ENCODE data around the gene MFGE8.

The MFGE8 gene

DNA sequence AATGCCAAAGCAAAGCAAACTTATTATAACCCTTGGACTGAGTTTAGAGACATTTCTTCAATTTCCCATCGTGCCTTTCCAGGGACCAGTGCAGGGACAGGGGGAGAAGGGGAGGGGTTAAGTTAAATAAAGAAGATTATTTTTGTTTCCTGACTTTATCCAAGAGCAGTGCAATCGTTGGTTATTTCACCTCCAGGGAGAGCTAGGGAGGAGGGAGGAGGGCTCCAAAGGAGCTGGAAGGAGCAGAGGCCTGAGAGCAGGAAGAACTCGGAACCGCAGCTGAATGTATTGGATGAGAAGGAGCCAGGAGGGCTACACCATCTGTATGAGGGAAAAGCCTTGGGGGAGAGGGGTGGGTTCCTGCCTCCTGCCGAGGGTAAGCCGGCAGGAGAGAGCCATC lies 38.5 kb downstream of the MFGE8 start:
- H3K79me2 ChIP-seq, result no peaks in the 10 kb centered on the region
- no peak overlapping the region for H3K4me3 ChIP-seq (ENCODE audit: low read depth, low read length)
- no peak overlapping the region for H3K9ac ChIP-seq
- H3K4me1 ChIP-seq, result no peaks in the 10 kb centered on the region
- TF ChIP-seq, protein P1, sequence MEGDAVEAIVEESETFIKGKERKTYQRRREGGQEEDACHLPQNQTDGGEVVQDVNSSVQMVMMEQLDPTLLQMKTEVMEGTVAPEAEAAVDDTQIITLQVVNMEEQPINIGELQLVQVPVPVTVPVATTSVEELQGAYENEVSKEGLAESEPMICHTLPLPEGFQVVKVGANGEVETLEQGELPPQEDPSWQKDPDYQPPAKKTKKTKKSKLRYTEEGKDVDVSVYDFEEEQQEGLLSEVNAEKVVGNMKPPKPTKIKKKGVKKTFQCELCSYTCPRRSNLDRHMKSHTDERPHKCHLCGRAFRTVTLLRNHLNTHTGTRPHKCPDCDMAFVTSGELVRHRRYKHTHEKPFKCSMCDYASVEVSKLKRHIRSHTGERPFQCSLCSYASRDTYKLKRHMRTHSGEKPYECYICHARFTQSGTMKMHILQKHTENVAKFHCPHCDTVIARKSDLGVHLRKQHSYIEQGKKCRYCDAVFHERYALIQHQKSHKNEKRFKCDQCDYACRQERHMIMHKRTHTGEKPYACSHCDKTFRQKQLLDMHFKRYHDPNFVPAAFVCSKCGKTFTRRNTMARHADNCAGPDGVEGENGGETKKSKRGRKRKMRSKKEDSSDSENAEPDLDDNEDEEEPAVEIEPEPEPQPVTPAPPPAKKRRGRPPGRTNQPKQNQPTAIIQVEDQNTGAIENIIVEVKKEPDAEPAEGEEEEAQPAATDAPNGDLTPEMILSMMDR (IDR thresholded peaks at IDR 0.05), result no peak
- no peaks in the 10 kb centered on the region for H3K27me3 ChIP-seq (ENCODE audit: control insufficient read depth, insufficient read depth, low read length)
- H3K36me3 ChIP-seq (ENCODE audit: control insufficient read depth, insufficient read depth, low read length), result no peaks in the 10 kb centered on the region
- no peak overlapping the region for H2AFZ ChIP-seq
- H3K27ac ChIP-seq, result no peak overlapping the region
- no peak overlapping the region for H3K4me2 ChIP-seq (ENCODE audit: low read length)
- no peaks in the 10 kb centered on the region for H3K9me3 ChIP-seq (ENCODE audit: control insufficient read depth, low read length)

DNA sequence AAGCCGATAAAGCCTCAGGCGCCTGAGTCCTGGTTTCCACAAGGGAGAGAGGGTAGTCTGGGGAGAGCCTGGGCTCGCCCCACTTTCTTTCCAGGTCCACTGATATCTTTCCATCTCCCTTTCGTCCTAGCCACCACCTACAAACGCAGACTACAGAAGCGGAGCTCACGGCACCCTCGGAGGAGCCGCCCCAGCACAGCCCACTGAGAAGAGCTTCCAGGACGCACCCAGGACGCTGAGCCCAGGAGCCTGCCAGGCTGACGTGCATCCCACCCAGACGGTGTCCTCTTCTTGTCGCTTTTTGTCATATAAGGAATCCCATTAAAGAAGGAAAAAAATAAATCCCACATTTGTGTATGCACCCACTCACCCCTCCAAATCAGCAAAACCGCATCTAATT lies 38.9 kb downstream of the MFGE8 start:
- no peaks in the 10 kb centered on the region for H3K36me3 ChIP-seq (ENCODE audit: control insufficient read depth, insufficient read depth, low read length)
- H3K9me3 ChIP-seq (ENCODE audit: control insufficient read depth, low read length), result no peaks in the 10 kb centered on the region
- TF ChIP-seq, protein P1 (IDR thresholded peaks at IDR 0.05), result no peak
- H2AFZ ChIP-seq, result no peak overlapping the region
- no peaks in the 10 kb centered on the region for H3K4me1 ChIP-seq
- H3K9ac ChIP-seq, result no peak overlapping the region
- no peak overlapping the region for H3K27ac ChIP-seq
- H3K27me3 ChIP-seq (ENCODE audit: control insufficient read depth, insufficient read depth, low read length), result no peaks in the 10 kb centered on the region
- no peaks in the 10 kb centered on the region for H3K79me2 ChIP-seq
- H3K4me2 ChIP-seq (ENCODE audit: low read length), result no peak overlapping the region
- H3K4me3 ChIP-seq (ENCODE audit: low read depth, low read length), result no peak overlapping the region

DNA sequence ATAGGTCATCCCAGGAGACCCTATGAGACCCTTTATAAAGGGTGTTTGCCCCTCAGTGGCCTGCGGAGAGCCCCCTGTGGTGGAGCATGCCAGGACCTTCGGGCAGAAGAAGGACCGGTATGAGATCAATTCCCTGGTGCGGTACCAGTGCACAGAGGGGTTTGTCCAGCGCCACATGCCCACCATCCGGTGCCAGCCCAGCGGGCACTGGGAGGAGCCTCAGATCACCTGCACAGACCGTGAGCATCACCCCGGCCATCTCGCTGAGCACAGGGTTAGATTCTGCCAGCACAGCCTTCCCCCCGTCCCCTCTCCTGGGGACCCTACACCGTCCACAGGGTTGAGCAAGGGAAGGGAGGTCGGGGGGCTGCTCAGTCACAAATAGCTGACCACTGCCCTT lies 39.4 kb downstream of the MFGE8 start:
- Histone ChIP-seq H3K36me3 (ENCODE audit: control insufficient read depth, insufficient read depth, low read length) (no peaks in the 10 kb centered on the region), H3K4me1 (no peaks in the 10 kb centered on the region), H3K79me2 (no peaks in the 10 kb centered on the region), H3K4me2 (ENCODE audit: low read length) (no peak overlapping the region), H3K9me3 (ENCODE audit: control insufficient read depth, low read length) (no peaks in the 10 kb centered on the region), H3K9ac (no peak overlapping the region), H3K27ac (no peak overlapping the region), H3K27me3 (ENCODE audit: control insufficient read depth, insufficient read depth, low read length) (no peaks in the 10 kb centered on the region), H3K4me3 (ENCODE audit: low read depth, low read length) (no peak overlapping the region), H2AFZ (no peak overlapping the region)
- TF ChIP-seq, protein P1 (IDR thresholded peaks at IDR 0.05), result no peak

DNA sequence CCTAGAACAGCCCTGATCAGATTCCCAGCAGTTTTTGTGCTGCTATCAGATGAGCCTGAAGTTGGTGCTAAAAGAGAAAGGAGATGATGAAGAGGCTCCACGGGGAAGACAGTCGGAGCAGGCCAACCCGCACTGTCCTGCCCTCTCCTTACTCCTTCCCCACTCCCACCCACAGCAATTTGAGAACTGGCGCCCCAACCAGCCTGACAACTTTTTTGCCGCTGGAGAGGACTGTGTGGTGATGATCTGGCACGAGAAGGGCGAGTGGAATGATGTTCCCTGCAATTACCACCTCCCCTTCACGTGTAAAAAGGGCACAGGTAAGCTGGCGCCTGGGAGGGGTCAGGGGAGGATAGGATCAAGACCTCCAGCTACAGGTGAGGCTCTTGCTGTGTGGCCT lies 40.5 kb downstream of the MFGE8 start:
- Histone ChIP-seq H3K79me2 (no peaks in the 10 kb centered on the region), H3K27me3 (ENCODE audit: control insufficient read depth, insufficient read depth, low read length) (no peaks in the 10 kb centered on the region), H2AFZ (no peak overlapping the region), H3K36me3 (ENCODE audit: control insufficient read depth, insufficient read depth, low read length) (no peaks in the 10 kb centered on the region), H3K4me3 (ENCODE audit: low read depth, low read length) (no peak overlapping the region), H3K9me3 (ENCODE audit: control insufficient read depth, low read length) (no peaks in the 10 kb centered on the region), H3K27ac (no peak overlapping the region), H3K9ac (no peak overlapping the region), H3K4me2 (ENCODE audit: low read length) (no peak overlapping the region), H3K4me1 (no peaks in the 10 kb centered on the region)
- TF ChIP-seq, protein P1 (IDR thresholded peaks at IDR 0.05), result no peak

DNA sequence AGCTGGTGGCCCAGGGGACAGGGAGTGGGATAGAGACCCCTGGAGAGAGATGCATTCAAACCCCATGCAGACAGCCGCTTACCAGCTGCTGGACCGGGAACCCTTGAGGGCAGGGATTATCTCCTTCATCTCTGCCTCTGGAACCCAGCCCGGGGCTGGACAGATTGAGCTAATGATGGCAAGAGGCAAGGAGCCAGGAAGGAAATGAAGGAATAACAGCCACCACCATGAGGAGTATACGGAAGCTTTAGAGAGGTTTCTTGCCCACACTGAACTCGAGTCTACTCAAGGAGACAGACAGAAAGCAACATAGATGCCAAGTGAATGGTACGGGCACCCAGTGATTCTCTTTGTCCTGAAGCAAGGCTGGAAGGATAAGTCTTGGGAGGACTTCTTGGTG lies 41.1 kb downstream of the MFGE8 start:
- Histone ChIP-seq H3K4me1 (no peaks in the 10 kb centered on the region), H3K9me3 (ENCODE audit: control insufficient read depth, low read length) (no peaks in the 10 kb centered on the region), H2AFZ (no peak overlapping the region), H3K9ac (no peak overlapping the region), H3K27ac (no peak overlapping the region), H3K4me2 (ENCODE audit: low read length) (no peak overlapping the region), H3K79me2 (no peaks in the 10 kb centered on the region), H3K4me3 (ENCODE audit: low read depth, low read length) (no peak overlapping the region), H3K27me3 (ENCODE audit: control insufficient read depth, insufficient read depth, low read length) (no peaks in the 10 kb centered on the region), H3K36me3 (ENCODE audit: control insufficient read depth, insufficient read depth, low read length) (no peaks in the 10 kb centered on the region)
- TF ChIP-seq, protein P1 (IDR thresholded peaks at IDR 0.05), result no peak
